CD4-positive, alpha-beta T cell treated with Interleukin-6 at 100 ng/mL for 8 hours (primary cell): ENCODE data around the gene OR10A3.

Source experiments
- DNase-seq: peaks from one replicate; pipeline ENCODE4 v3.0.0-alpha.2; 2020; ENCODE audit warnings: mixed read lengths, low spot score

The OR10A3 gene

DNA sequence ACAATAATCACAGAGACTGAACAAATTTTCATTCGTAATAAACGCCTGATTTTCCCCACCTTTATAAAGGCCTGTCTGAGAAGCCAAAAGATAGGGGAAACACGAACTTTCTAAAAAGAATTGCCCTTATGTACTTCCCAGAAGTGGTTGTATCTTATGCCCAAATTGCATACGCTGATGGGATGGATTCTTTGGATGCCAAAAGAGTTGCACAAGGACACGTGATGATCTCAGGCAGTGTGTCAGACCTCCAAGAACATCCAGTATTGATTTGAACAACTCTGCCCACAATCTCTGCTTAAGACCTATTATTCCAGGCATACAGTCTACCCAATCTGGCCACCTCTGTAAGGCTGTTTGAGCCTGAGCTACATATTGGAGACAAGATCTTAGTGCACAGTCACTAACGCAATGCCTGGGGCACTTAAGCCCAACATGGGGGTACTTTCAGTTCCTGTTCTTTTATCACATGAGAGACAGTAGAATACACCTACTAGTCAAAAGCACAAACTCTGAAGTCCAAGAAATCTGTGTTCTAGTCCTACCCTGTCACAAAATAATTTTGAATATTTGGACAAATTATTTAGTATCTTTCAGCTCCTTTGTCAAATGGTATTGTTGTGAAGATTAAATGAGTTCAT is 49.3 kb downstream of the OR10A3 start:
- no peak for DNase-seq

DNA sequence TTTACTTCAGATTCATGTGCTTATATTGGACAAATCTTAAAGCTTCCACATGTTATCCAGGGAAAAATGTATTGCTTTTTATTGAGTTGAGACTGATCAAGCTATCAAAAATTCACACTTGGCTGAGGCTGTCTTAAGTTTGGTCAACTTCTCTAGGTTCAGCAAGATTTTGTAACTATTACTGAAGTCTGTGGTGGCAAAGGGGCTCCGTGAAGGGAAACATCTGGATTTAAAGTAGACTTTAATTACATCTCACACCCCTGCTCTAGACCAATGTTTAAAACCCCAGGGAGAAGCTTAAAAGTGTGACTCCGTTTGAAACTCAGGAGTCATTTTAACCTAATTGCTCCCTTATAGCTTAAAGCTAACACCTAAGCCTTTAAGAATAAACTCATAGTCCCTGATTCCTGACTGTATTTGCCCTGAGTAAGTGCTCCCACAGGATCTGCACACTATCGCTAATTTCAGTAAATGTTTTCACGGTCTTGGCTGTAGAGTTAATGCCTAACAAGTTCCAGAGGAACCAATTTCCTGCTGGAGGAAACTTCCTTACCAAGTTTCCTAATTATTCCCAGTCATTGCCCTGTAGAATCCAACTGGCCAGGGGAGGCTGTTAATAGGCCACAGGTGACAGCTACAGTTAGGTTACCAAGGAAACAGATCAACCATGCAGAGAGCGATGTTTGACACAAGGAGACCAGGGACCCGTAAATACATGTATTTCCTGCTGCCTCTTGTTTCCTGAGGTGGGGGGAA is 50.9 kb downstream of the OR10A3 start:
- no peak for DNase-seq

DNA sequence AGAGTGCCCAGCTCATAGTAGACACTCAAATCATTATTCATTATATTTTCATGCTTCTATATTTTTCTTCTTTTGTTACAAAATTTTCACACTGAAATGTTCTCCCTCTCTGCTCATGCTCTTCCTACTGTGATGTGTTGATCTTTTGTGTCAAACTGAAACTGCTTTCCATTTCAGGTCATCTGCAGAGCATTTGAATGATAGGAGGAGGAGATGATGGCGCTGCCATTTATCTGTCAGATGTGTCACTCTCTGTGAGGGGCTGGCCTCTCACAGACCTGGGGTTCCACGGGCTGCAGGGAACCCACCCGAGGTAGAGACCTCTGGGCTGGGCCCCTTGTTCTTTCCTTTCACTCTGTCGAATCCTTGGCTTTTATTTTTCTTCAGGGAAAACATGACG is 51.5 kb downstream of the OR10A3 start:
- DNase-seq: no peak
